Measurements from ENCODE around the gene CREB5. TPM values are rescaled to one million over a fixed set of nuclear protein-coding genes. Genes with fewer than 3 reads are reported as not detected.
"Not testable (repeated sequence)": the region's sequence is repeated elsewhere in the genome, so short reads cannot be mapped to it uniquely, and the experiment has no call there.

The CREB5 gene
- total RNA-seq, 2 experiments from 2014 or later: 1.2 to 1.5 TPM

DNA sequence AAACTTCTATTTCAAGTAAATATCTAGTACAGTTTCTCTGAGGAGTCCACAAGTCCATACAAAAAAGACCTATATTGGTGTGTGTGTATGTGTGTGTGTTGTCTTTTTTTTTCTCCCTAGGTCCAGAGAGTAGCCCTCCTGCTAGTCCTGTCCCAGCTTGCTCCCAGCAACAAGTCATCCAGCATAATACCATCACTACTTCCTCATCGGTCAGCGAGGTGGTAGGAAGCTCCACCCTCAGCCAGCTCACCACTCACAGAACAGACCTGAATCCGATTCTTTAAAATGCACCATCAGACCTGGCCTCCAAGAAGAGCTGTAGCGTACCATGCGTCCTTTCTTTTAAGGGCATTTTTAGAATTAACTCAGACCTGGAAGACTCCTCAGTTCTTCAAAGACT is 406.7 kb downstream of the CREB5 start:
- Mint-ChIP-seq H3K27me3 (peaks cover 8% of the 10 kb centered on the region), H3K27ac (no peak overlapping the region), H3K4me3 (no peak overlapping the region), H3K36me3 (ENCODE audit: low read depth) (no peaks in the 10 kb centered on the region), H3K4me1 (ENCODE audit: low read depth) (no peaks in the 10 kb centered on the region), H3K9me3 (no peaks in the 10 kb centered on the region)
- CTCF ChIA-PET: no interaction called here
- intact Hi-C loops (cut with micrococcal nuclease): no loop called here
- ATAC-seq (no peak), DNase-seq (no peak)
- POLR2A ChIA-PET: interaction anchor here (0.7 kb wide), 1 partner anchor 18 kb away, joined by 3 read pairs; no protein-coding TSS in a partner anchor
- no peak for TF ChIP-seq CTCF (IDR thresholded peaks at IDR 0.05)

DNA sequence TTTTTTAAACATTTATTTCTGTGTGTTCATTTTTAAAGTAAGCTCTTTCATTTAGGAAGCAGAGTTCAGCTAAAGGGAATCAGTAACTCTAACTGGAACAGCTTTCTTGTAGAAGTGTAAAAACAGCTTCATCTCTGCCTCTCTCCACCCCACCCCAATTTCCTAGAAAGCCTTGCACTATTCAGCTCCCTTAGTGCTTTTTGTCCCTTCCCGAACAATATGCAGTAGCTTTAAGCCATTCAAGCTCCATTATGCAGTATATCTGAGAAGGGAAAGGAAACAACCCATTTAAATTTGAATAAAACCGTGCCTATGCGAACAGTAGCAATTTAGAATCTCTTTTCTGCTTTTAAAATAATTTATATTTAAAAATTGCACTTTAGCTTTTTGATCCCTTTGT is 411.3 kb downstream of the CREB5 start:
- intact Hi-C loops (cut with micrococcal nuclease): no loop called here
- peaks cover 14% of the 10 kb centered on the region for H3K27me3 Mint-ChIP-seq
- TF ChIP-seq CTCF (IDR thresholded peaks at IDR 0.05): no peak
- no peak overlapping the region for H3K27ac Mint-ChIP-seq
- ATAC-seq: no peak
- CTCF ChIA-PET: no interaction called here
- H3K4me3 Mint-ChIP-seq: no peak overlapping the region
- no peaks in the 10 kb centered on the region for H3K4me1 Mint-ChIP-seq (ENCODE audit: low read depth)
- no peaks in the 10 kb centered on the region for H3K9me3 Mint-ChIP-seq
- POLR2A ChIA-PET: no interaction called here
- DNase-seq: no peak
- no peaks in the 10 kb centered on the region for H3K36me3 Mint-ChIP-seq (ENCODE audit: low read depth)

DNA sequence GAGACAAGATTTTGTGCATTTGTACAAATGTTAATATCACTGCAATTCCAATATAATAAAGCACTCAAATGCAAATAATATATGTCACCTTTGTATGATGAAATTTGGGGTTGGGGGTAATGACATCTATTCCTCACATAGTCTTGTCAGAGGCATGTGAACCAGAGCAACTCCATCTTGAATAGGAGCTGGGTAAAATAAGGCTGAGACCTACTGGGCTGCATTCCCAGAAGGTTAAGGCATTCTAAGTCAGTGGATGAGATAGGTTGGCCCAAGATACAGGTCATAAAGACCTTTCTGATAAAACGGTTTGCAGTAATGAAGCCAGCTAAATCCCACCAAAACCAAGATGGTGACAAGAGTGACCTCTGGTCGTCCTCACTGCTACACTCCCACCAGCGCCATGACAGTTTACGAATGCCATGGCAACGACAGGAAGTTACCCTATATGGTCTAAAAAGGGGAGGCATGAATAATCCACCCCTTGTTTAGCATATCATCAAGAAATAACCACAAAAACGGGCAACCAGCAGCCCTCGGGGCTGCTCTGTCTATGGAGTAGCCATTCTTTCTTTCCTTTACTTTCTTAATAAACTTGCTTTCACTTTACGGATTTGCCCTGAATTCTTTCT is 413.6 kb downstream of the CREB5 start:
- H3K4me3 Mint-ChIP-seq; intact Hi-C loops (cut with micrococcal nuclease); H3K36me3 Mint-ChIP-seq (ENCODE audit: low read depth); DNase-seq; POLR2A ChIA-PET; H3K27ac Mint-ChIP-seq; ATAC-seq; CTCF ChIA-PET; H3K4me1 Mint-ChIP-seq (ENCODE audit: low read depth); H3K9me3 Mint-ChIP-seq: not testable (repeated sequence)
- H3K27me3 Mint-ChIP-seq: peaks cover 13% of the 10 kb centered on the region

- Mint-ChIP-seq H3K27ac (no peak overlapping the region), H3K4me3 (no peak overlapping the region), H3K9me3 (no peaks in the 10 kb centered on the region), H3K27me3 (peaks cover 6% of the 10 kb centered on the region), H3K4me1 (ENCODE audit: low read depth) (no peaks in the 10 kb centered on the region), H3K36me3 (ENCODE audit: low read depth) (no peaks in the 10 kb centered on the region)
- TF ChIP-seq CTCF (IDR thresholded peaks at IDR 0.05): no peak
- no peak for ATAC-seq
- DNase-seq: no peak
- POLR2A ChIA-PET: no interaction called here
- intact Hi-C loops (cut with micrococcal nuclease): no loop called here
- CTCF ChIA-PET: interaction anchor here (1.3 to 1.7 kb wide), 2 partner anchors 9 to 17 kb away, joined by 3 read pairs; no protein-coding TSS in a partner anchor
Observed at GRCh38 chr7:28830846-28831245, 418.5 kb downstream of the CREB5 start.

GRCh38 chr7:28832669-28833068 is 420.4 kb downstream of the CREB5 start:
- Mint-ChIP-seq H3K4me3 (no peak overlapping the region), H3K27me3 (no peaks in the 10 kb centered on the region), H3K36me3 (ENCODE audit: low read depth) (no peaks in the 10 kb centered on the region), H3K9me3 (no peaks in the 10 kb centered on the region), H3K4me1 (ENCODE audit: low read depth) (no peaks in the 10 kb centered on the region), H3K27ac (no peak overlapping the region)
- no peak for ATAC-seq
- intact Hi-C loops (cut with micrococcal nuclease): no loop called here
- CTCF ChIA-PET: interaction anchor here (1.7 kb wide), 1 partner anchor 19 kb away, joined by 3 read pairs; no protein-coding TSS in a partner anchor
- POLR2A ChIA-PET: no interaction called here
- no peak for TF ChIP-seq CTCF (IDR thresholded peaks at IDR 0.05)
- DNase-seq: no peak
